Activated CD8-positive, alpha-beta T cell treated with anti-CD3 and anti-CD28 coated beads, Interleukin-2, amount 10 ng/mL, durations not matched to agents 7 days and 5 days (primary cell): ENCODE measurements around the gene PRKAR1B. TPM values are rescaled to one million over a fixed set of nuclear protein-coding genes. Genes with fewer than 3 reads are reported as not detected.

Experiments used
- ATAC-seq: fragments of 150-1000 bp; cut with Tn5 transposase; one replicate; pipeline ENCODE4 v1.10.0; 2021; ENCODE audit warnings: moderate library complexity
- CTCF ChIA-PET: fragments of 350-600 bp; sonication (Branson Sonifier 250); formaldehyde crosslinking; loops from one replicate; lab custom pipeline; 2021; ENCODE audit warnings: antibody characterized with exemption; lab: Charles Lee
- POLR2A ChIA-PET: fragments of 350-600 bp; sonication (Branson Sonifier 250); formaldehyde crosslinking; loops from one replicate; lab custom pipeline; 2021; ENCODE audit warnings: antibody characterized with exemption; lab: Charles Lee
- DNase-seq: peaks from one replicate; pipeline ENCODE4 v3.0.0-alpha.2; 2020
- H3K27ac Mint-ChIP-seq: one replicate; pipeline ENCODE4 v1.8.0; 2021; ENCODE audit warnings: mild to moderate bottlenecking, mixed read lengths
- H3K27me3 Mint-ChIP-seq: one replicate; pipeline ENCODE4 v1.8.0; 2021; ENCODE audit warnings: low read depth, mixed read lengths
- H3K36me3 Mint-ChIP-seq: one replicate; pipeline ENCODE4 v1.8.0; 2021; ENCODE audit warnings: low read depth, mixed read lengths
- H3K4me1 Mint-ChIP-seq: one replicate; pipeline ENCODE4 v1.8.0; 2021; ENCODE audit warnings: low read depth, mixed read lengths
- H3K4me3 Mint-ChIP-seq: one replicate; pipeline ENCODE4 v1.8.0; 2021; ENCODE audit warnings: mild to moderate bottlenecking, mixed read lengths
- H3K9me3 Mint-ChIP-seq: one replicate; pipeline ENCODE4 v1.8.0; 2022; ENCODE audit warnings: mixed read lengths; ENCODE audit not compliant: insufficient read depth
- total RNA-seq, 2 experiments: library from RNA; stranded (reverse); gene quantifications; one replicate each; pipeline ENCODE4 v1.2.3, GENCODE V29; 2021

Gene PRKAR1B
- total RNA-seq, 2 experiments from 2014 or later: 56.5 to 58.2 TPM

GRCh38 chr7:577741-578370 lies 149.2 kb downstream of the PRKAR1B start:
- ChIA-PET POLR2A (no interaction called here), CTCF (interaction anchor here (0.6 kb wide), 1 partner anchor 43 kb away, joined by 3 read pairs; no protein-coding TSS in a partner anchor)
- Mint-ChIP-seq H3K4me3 (no peak overlapping the region), H3K27me3 (no peaks in the 10 kb centered on the region), H3K9me3 (no peaks in the 10 kb centered on the region), H3K4me1 (peaks cover 2% of the 10 kb centered on the region), H3K27ac (no peak overlapping the region), H3K36me3 (peaks cover 51% of the 10 kb centered on the region)
- DNase-seq (no peak), ATAC-seq (no peak)

DNA sequence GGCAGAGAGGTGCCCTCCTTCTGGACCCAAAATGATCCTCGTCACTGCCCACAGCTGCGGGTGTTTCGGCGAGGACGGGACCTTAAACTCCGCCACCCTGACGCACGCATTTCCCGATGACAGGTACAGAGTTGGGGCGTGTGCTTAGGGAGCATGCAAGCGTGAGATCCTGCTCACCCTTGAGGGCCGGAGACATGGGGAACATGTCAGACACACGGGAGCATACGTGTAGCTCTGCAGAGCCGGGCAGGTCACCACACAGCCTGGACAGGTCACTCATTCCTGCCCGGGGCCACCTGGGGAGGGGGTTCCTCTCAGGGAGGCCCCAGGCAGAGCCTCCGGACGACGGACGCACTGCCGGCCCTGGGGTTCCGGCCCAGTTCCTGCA lies 149.8 kb downstream of the PRKAR1B start:
- no peaks in the 10 kb centered on the region for H3K27me3 Mint-ChIP-seq
- CTCF ChIA-PET: interaction anchor here (0.6 kb wide), 1 partner anchor 42 kb away, joined by 3 read pairs; no protein-coding TSS in a partner anchor
- POLR2A ChIA-PET: no interaction called here
- H3K4me3 Mint-ChIP-seq: no peak overlapping the region
- no peak for DNase-seq
- peaks cover 49% of the 10 kb centered on the region for H3K36me3 Mint-ChIP-seq
- peaks cover under 1% of the 10 kb centered on the region for H3K4me1 Mint-ChIP-seq
- ATAC-seq: no peak
- no peak overlapping the region for H3K27ac Mint-ChIP-seq
- H3K9me3 Mint-ChIP-seq: no peaks in the 10 kb centered on the region

GRCh38 chr7:576524-577277 lies 150.4 kb downstream of the PRKAR1B start:
- no peak overlapping the region for H3K4me3 Mint-ChIP-seq
- DNase-seq (no peak), ATAC-seq (no peak)
- H3K27ac Mint-ChIP-seq: no peak overlapping the region
- no peaks in the 10 kb centered on the region for H3K9me3 Mint-ChIP-seq
- POLR2A ChIA-PET: no interaction called here
- no peaks in the 10 kb centered on the region for H3K27me3 Mint-ChIP-seq
- H3K4me1 Mint-ChIP-seq: no peaks in the 10 kb centered on the region
- H3K36me3 Mint-ChIP-seq: peaks cover 48% of the 10 kb centered on the region
- CTCF ChIA-PET: no interaction called here

GRCh38 chr7:575425-576366 lies 151.4 kb downstream of the PRKAR1B start:
- ChIA-PET CTCF (no interaction called here), POLR2A (no interaction called here)
- Mint-ChIP-seq H3K4me1 (no peaks in the 10 kb centered on the region), H3K4me3 (no peak overlapping the region), H3K27ac (no peak overlapping the region), H3K36me3 (peaks cover 42% of the 10 kb centered on the region), H3K27me3 (no peaks in the 10 kb centered on the region), H3K9me3 (no peaks in the 10 kb centered on the region)
- no peak for DNase-seq
- ATAC-seq: no peak

GRCh38 chr7:574661-575395 lies 152.3 kb downstream of the PRKAR1B start:
- H3K27me3 Mint-ChIP-seq: no peaks in the 10 kb centered on the region
- no peaks in the 10 kb centered on the region for H3K4me1 Mint-ChIP-seq
- ChIA-PET POLR2A (no interaction called here), CTCF (no interaction called here)
- peaks cover 38% of the 10 kb centered on the region for H3K36me3 Mint-ChIP-seq
- no peak overlapping the region for H3K4me3 Mint-ChIP-seq
- no peak for ATAC-seq
- H3K9me3 Mint-ChIP-seq: no peaks in the 10 kb centered on the region
- no peak for DNase-seq
- no peak overlapping the region for H3K27ac Mint-ChIP-seq

GRCh38 chr7:573933-574381 lies 153.1 kb downstream of the PRKAR1B start:
- Mint-ChIP-seq H3K36me3 (peaks cover 35% of the 10 kb centered on the region), H3K4me3 (no peak overlapping the region), H3K27me3 (no peaks in the 10 kb centered on the region), H3K27ac (no peak overlapping the region), H3K4me1 (no peaks in the 10 kb centered on the region), H3K9me3 (no peaks in the 10 kb centered on the region)
- ATAC-seq: no peak
- POLR2A ChIA-PET: no interaction called here
- CTCF ChIA-PET: no interaction called here
- DNase-seq: no peak

- Mint-ChIP-seq H3K4me1 (no peaks in the 10 kb centered on the region), H3K36me3 (peaks cover 39% of the 10 kb centered on the region), H3K27ac (no peak overlapping the region), H3K27me3 (no peaks in the 10 kb centered on the region), H3K9me3 (no peaks in the 10 kb centered on the region), H3K4me3 (no peak overlapping the region)
- ChIA-PET CTCF (no interaction called here), POLR2A (no interaction called here)
- ATAC-seq: no peak
- DNase-seq: no peak
These were observed 153.7 kb downstream of the PRKAR1B start for GRCh38 chr7:573269-573932.

DNA sequence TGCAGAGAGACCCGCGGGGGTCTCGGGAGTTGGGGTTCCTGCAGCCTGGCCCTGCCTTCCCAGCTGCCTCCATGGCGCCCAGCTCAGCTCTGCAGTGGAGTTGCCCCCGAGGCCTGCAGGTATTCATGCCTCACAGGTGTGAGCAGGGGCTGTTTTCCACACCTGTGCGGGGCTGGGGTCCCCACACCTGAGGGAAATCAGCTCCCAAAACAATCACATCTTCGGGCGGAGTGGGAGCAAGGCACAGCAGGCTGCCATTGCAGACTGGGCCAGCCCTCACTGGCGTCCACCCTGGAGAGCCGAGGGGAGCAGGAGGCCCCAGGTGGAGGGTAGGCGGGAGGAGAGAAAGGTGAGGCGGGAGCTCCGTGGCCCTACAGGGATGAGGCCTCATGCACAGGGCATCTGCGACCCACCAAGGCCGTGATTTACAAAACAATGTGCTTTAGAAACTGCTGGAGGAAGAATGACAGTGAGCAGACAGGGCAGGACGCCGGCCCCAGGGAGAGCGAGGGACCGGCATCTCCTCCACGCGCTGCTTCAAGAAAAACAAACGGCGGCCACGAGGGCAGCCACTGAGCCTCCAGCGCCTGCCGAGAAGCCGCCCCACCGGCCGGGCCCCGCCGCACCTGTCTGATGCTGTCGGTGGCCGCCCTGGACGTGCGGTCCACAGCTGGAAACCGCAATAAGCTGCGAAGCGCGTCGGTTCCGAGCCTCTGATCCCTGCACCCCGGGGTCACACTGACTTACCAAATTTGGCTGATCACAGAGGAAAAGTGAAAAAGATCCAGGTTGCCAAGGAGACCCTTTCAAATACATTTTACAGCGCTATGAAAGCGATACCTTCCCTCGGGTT lies 154.4 kb downstream of the PRKAR1B start:
- no peak for ATAC-seq
- ChIA-PET CTCF (no interaction called here), POLR2A (interaction anchor here (0.7 kb wide), 1 partner anchor 29 kb away, joined by 3 read pairs; no protein-coding TSS in a partner anchor)

DNA sequence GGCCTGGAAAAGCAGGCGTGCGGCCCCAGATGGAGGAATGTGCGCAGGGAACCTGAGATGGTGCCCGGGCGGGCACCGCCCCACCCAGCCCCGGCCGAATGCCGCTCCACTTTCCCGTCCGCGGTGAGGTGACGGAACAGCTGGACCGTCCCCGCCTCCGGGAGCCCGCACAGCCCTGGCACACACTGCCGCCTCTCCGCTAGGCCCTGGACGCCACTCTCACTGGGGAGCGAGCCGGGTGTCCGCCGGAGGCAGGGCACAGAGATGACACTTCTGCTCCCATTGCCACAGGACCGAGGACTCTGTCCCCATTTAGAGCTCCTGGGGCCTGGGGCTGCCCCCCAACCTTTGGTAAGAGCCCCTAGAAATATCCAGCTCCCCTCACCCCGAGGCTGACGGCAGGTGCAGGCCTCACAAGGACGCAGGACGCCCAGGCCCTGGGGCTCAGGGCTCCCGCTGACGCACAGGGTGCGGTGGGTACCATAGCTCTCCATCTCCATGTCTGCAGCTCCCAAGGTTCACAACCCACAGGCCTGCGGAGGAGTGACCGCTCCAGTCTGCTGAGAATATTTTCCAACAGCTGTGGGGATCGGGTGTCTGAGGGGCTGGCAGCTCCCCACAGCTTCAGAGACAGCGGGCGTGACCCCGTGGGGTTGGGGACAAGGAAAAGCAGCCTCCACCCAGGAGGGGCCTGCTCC lies 155.2 kb downstream of the PRKAR1B start:
- Mint-ChIP-seq H3K27me3 (no peaks in the 10 kb centered on the region), H3K9me3 (no peaks in the 10 kb centered on the region), H3K36me3 (peaks cover 31% of the 10 kb centered on the region), H3K4me3 (no peak overlapping the region), H3K4me1 (no peaks in the 10 kb centered on the region), H3K27ac (no peak overlapping the region)
- ATAC-seq (no peak), DNase-seq (no peak)
- ChIA-PET POLR2A (no interaction called here), CTCF (no interaction called here)

More for the DNA sequence above, 154.4 kb downstream of the PRKAR1B start:
- DNase-seq: no peak
- no peak overlapping the region for H3K4me3 Mint-ChIP-seq
- no peaks in the 10 kb centered on the region for H3K9me3 Mint-ChIP-seq
- H3K4me1 Mint-ChIP-seq: no peaks in the 10 kb centered on the region
- H3K27ac Mint-ChIP-seq: no peak overlapping the region
- peaks cover 36% of the 10 kb centered on the region for H3K36me3 Mint-ChIP-seq
- no peaks in the 10 kb centered on the region for H3K27me3 Mint-ChIP-seq
